HG02938 (cell line): ENCODE results near the gene SAYSD1.

Experiments
- ATAC-seq: cut with Tn5 transposase; IDR thresholded peaks from one replicate; pipeline ENCODE4 v1.9.1; 2021; ENCODE audit warnings: mild to moderate bottlenecking, moderate library complexity; ENCODE audit not compliant: unreplicated experiment

The SAYSD1 gene

GRCh38 chr6:39059496-39060310, 55.3 kb downstream of the SAYSD1 start:
- ATAC-seq: no peak

- no peak for ATAC-seq
Observed at GRCh38 chr6:39058471-39059147, 56.4 kb downstream of the SAYSD1 start.

GRCh38 chr6:39057251-39058155, 57.5 kb downstream of the SAYSD1 start:
- no peak for ATAC-seq

- ATAC-seq: no peak
Observed at GRCh38 chr6:39056681-39057080, 58.3 kb downstream of the SAYSD1 start.

- no peak for ATAC-seq
Observed at GRCh38 chr6:39056191-39056590, 58.8 kb downstream of the SAYSD1 start.

GRCh38 chr6:39055661-39056060, 59.3 kb downstream of the SAYSD1 start:
- ATAC-seq: no peak

GRCh38 chr6:39054577-39055142, 60.3 kb downstream of the SAYSD1 start:
- no peak for ATAC-seq
